ENCODE data around the gene NOB1.

NOB1 gene

GRCh38 chr16:69724414-69724873, 30.3 kb downstream of the NOB1 start:
- in situ Hi-C loops (cut with HindIII; ENCODE audit: low sequenced_read_pairs) = no loop called here
- DNase-seq (ENCODE audit: low read depth) = no peak
- peak overlapping the region; percentile 68 for H3K4me3 ChIP-seq (ENCODE audit: low read depth, low read length)
- TF ChIP-seq CTCF (IDR thresholded peaks at IDR 0.05; ENCODE audit: low read depth, low read length, missing control alignments) = no peak

- H3K4me3 ChIP-seq (ENCODE audit: low read depth, low read length) = no peak overlapping the region
- DNase-seq (ENCODE audit: low read depth) = no peak
- no peak for TF ChIP-seq CTCF (IDR thresholded peaks at IDR 0.05; ENCODE audit: low read depth, low read length, missing control alignments)
- in situ Hi-C loops (cut with HindIII; ENCODE audit: low sequenced_read_pairs) = no loop called here
Measured at GRCh38 chr16:69721441-69721957, 33.2 kb downstream of the NOB1 start.

- TF ChIP-seq CTCF (IDR thresholded peaks at IDR 0.05; ENCODE audit: low read depth, low read length, missing control alignments) = no peak
- in situ Hi-C loops (cut with HindIII; ENCODE audit: low sequenced_read_pairs) = no loop called here
- H3K4me3 ChIP-seq (ENCODE audit: low read depth, low read length) = no peak overlapping the region
- DNase-seq (ENCODE audit: low read depth) = no peak
Measured at GRCh38 chr16:69720822-69721430, 33.8 kb downstream of the NOB1 start.

- TF ChIP-seq CTCF (IDR thresholded peaks at IDR 0.05; ENCODE audit: low read depth, low read length, missing control alignments) = no peak
- no peak overlapping the region for H3K4me3 ChIP-seq (ENCODE audit: low read depth, low read length)
- DNase-seq (ENCODE audit: low read depth) = no peak
- in situ Hi-C loops (cut with HindIII; ENCODE audit: low sequenced_read_pairs) = no loop called here
Measured at GRCh38 chr16:69718111-69718764, 36.5 kb downstream of the NOB1 start.

GRCh38 chr16:69717066-69717465, 37.7 kb downstream of the NOB1 start:
- no peak for TF ChIP-seq CTCF (IDR thresholded peaks at IDR 0.05; ENCODE audit: low read depth, low read length, missing control alignments)
- no peak overlapping the region for H3K4me3 ChIP-seq (ENCODE audit: low read depth, low read length)
- in situ Hi-C loops (cut with HindIII; ENCODE audit: low sequenced_read_pairs) = no loop called here
- DNase-seq (ENCODE audit: low read depth) = no peak

GRCh38 chr16:69712914-69713581, 41.7 kb downstream of the NOB1 start:
- no peak overlapping the region for H3K4me3 ChIP-seq (ENCODE audit: low read depth, low read length)
- DNase-seq (ENCODE audit: low read depth) = no peak
- in situ Hi-C loops (cut with HindIII; ENCODE audit: low sequenced_read_pairs) = no loop called here
- TF ChIP-seq CTCF (IDR thresholded peaks at IDR 0.05; ENCODE audit: low read depth, low read length, missing control alignments) = no peak

Data from astrocyte of the cerebellum (primary cell).